ENCODE measurements around the gene CCNL1. TPM values are rescaled to one million over a fixed set of nuclear protein-coding genes. Genes with fewer than 3 reads are reported as not detected.

CCNL1 gene
- total and polyA plus RNA-seq, 7 donors = 21.8 to 55.5 (median 34.5) TPM

DNA sequence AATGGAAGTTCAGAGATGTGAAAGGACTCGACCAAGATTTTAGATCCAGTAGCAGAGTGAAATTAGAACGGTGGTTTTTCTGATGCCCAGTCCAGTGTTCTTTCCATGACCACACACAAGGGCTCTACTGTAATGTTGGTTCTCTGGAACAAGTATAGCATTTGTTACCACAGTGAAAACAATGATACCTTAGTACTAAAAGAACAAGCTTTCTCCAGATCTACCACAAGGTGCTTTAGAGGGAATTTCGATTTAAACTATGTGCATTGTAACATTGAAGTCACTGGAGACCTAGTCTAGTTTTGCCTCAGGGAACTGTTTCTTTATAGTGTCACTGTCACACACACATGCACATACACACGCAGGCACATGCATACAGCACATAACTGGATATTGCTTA, 12.8 kb upstream of the CCNL1 start:
- 79 to 89% (median 83%) methylated on average over 4 of the region's 4 CpGs for whole genome bisulfite sequencing, 3 donors
- TF ChIP-seq, protein P1, sequence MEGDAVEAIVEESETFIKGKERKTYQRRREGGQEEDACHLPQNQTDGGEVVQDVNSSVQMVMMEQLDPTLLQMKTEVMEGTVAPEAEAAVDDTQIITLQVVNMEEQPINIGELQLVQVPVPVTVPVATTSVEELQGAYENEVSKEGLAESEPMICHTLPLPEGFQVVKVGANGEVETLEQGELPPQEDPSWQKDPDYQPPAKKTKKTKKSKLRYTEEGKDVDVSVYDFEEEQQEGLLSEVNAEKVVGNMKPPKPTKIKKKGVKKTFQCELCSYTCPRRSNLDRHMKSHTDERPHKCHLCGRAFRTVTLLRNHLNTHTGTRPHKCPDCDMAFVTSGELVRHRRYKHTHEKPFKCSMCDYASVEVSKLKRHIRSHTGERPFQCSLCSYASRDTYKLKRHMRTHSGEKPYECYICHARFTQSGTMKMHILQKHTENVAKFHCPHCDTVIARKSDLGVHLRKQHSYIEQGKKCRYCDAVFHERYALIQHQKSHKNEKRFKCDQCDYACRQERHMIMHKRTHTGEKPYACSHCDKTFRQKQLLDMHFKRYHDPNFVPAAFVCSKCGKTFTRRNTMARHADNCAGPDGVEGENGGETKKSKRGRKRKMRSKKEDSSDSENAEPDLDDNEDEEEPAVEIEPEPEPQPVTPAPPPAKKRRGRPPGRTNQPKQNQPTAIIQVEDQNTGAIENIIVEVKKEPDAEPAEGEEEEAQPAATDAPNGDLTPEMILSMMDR (IDR thresholded peaks at IDR 0.05) = no peak
- Histone ChIP-seq H3K27ac (no peak overlapping the region), H3K36me3 (ENCODE audit: insufficient read depth in 1 of 2, low read depth in 1 of 2) (no peaks in the 10 kb centered on the region), H3K27me3 (ENCODE audit: insufficient read depth in 3 of 3, low read length in 2 of 3) (no peaks in the 10 kb centered on the region), H3K4me1 (peaks cover 9% of the 10 kb centered on the region), H3K4me3 (no peak overlapping the region), H3K9me3 (no peaks in the 10 kb centered on the region)
- intact Hi-C loops (cut with DNase I) = no loop called here
- ATAC-seq (no peak), DNase-seq (no peak)

DNA sequence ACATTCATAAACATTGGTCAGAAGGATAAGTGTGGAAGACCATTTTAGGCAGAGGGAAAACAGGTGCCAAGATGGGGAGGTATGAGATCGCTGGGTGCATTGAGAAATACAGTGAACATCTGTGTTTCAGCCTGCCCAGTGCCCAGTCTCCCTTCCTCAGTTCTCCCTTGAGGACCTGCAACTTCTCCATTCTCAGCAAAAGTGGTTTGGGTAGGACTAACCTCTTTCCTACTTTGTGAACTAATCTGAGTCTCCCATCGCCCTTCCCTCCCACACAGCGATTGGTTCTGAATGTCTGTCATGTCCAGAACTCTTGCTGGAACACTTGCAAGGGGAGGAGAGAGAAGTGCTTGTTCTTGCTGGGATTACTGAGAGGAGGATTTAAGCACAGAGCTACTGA, 10.9 kb upstream of the CCNL1 start:
- DNase-seq = no peak
- no peak overlapping the region for H3K27ac ChIP-seq

DNA sequence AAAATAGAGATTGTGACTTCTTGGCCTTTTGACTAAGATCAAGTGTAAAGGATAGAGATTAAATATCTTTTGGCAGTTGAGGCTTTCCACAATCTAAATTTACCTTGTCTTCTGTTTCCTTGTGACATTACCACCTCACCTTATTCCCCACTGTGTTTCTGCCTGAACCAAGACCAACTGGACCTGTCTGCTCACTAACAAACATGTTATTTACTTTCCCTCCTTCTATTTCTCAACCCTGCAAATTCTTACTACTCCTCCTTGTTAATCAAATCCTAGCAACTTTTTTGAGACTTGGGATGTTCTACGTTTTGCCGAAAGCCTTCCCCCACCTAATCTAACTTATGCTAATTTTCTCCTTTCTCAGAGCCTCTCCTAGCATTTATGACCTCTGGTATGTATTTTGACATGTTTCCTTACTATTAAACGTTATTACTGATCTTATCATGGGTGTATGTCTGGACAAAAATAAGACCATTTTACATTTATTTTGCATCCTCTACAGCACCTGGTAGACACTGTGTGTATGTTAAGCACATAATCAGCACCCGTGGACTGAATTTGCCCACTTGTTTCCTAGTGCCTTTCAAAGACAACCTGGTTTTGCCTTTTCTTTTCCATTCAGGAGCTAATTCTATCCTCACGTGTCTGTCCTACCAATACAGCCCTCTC, 7.6 kb upstream of the CCNL1 start:
- Histone ChIP-seq H3K27me3 (ENCODE audit: insufficient read depth in 3 of 3, low read length in 2 of 3) (no peaks in the 10 kb centered on the region), H3K36me3 (ENCODE audit: insufficient read depth in 1 of 2, low read depth in 1 of 2) (no peaks in the 10 kb centered on the region), H3K27ac (peak overlapping the region; percentile 55), H3K4me1 (peaks cover 15% of the 10 kb centered on the region), H3K9me3 (no peaks in the 10 kb centered on the region), H3K4me3 (no peak overlapping the region)
- 75 to 83% (median 78%) methylated on average over 5 of the region's 5 CpGs for WGBS, 3 donors
- TF ChIP-seq, protein P1 (IDR thresholded peaks at IDR 0.05) = no peak
- DNase-seq (no peak), ATAC-seq (no peak)
- intact Hi-C loops (cut with DNase I) = no loop called here

More for the DNA sequence above, 10.9 kb upstream of the CCNL1 start:
- no peak for ATAC-seq
- intact Hi-C loops (cut with DNase I) = no loop called here
- no peaks in the 10 kb centered on the region for H3K9me3 ChIP-seq
- H3K27me3 ChIP-seq (ENCODE audit: insufficient read depth in 3 of 3, low read length in 2 of 3) = no peaks in the 10 kb centered on the region
- no peak overlapping the region for H3K4me3 ChIP-seq
- H3K4me1 ChIP-seq = peaks cover 20% of the 10 kb centered on the region
- 69 to 73% (median 73%) methylated on average over 3 of the region's 3 CpGs for WGBS, 3 donors
- TF ChIP-seq, protein P1 (IDR thresholded peaks at IDR 0.05) = no peak
- H3K36me3 ChIP-seq (ENCODE audit: insufficient read depth in 1 of 2, low read depth in 1 of 2) = no peaks in the 10 kb centered on the region

DNA sequence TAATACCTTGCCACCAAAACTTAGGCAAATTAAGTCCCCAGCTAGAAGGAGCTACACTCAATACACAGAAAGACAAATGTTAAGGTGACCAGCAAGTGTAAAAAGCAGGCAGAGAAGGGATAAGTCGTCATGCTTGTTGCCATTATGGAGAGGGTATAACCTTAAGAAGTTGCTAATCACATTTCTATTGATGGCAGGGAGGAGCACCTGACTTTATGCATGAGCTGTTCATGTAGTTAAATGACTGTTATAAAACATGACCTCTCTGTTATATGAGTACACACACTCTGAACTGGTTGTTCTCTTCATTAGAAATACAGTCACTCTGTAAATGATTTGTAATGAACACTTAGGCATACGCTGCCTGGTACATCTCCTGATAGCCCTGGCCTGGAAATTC, 6.6 kb upstream of the CCNL1 start:
- DNase-seq (no peak), ATAC-seq (peak; percentile 46 to 82 (median 66))
- intact Hi-C loops (cut with DNase I) = no loop called here
- no peak overlapping the region for H3K4me3 ChIP-seq
- H3K36me3 ChIP-seq (ENCODE audit: insufficient read depth in 1 of 2, low read depth in 1 of 2) = no peaks in the 10 kb centered on the region
- no peaks in the 10 kb centered on the region for H3K27me3 ChIP-seq (ENCODE audit: insufficient read depth in 3 of 3, low read length in 2 of 3)
- H3K4me1 ChIP-seq = peaks cover 18% of the 10 kb centered on the region
- no peaks in the 10 kb centered on the region for H3K9me3 ChIP-seq
- peak overlapping the region; percentile 55 for H3K27ac ChIP-seq
- 35 to 57% (median 54%) methylated on average over 2 of the region's 2 CpGs for WGBS, 3 donors
- TF ChIP-seq, protein P1 (IDR thresholded peaks at IDR 0.05) = no peak

DNA sequence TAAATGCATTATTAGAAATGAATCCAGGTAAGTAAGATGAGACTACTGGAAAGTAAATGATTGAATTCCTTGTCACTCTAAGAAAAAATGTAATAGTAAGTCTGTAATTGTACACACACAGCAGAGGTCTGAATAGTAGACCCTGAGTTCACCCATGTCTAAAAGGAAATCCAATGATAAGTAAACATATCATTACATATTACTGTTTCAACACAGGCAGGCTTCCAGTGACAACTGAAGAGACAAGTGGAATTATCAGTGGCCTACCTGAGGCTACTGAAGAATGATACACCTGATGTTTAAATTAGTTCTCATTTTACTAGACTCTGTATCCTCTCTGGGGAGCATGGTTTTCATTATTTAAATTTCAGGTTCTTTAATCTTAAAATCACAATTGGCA, 6.2 kb upstream of the CCNL1 start:
- H3K4me3 ChIP-seq = no peak overlapping the region
- peak overlapping the region; percentile 55 for H3K27ac ChIP-seq
- ATAC-seq = no peak
- TF ChIP-seq, protein P1 (IDR thresholded peaks at IDR 0.05) = no peak
- H3K27me3 ChIP-seq (ENCODE audit: insufficient read depth in 3 of 3, low read length in 2 of 3) = no peaks in the 10 kb centered on the region
- peaks cover 23% of the 10 kb centered on the region for H3K4me1 ChIP-seq
- intact Hi-C loops (cut with DNase I) = no loop called here
- H3K36me3 ChIP-seq (ENCODE audit: insufficient read depth in 1 of 2, low read depth in 1 of 2) = no peaks in the 10 kb centered on the region
- no peaks in the 10 kb centered on the region for H3K9me3 ChIP-seq
- DNase-seq = no peak

Measured in psoas muscle (tissue), 8 donors.